Gastroesophageal sphincter (tissue), 3 donors: ENCODE results near the gene LPAR5.

Source experiments
- EP300 ChIP-seq: sonication (generic); formaldehyde crosslinking; IDR thresholded peaks from one replicate; pipeline ENCODE4 v1.6.1; 2017; ENCODE audit warnings: antibody characterized with exemption, mild to moderate bottlenecking
- POLR2A ChIP-seq, 2 donors: fragments of 450-650 bp; IDR thresholded peaks; one replicate each; pipeline ENCODE4 v1.6.1; 2017; ENCODE audit warnings: antibody characterized with exemption in 2 of 2, mild to moderate bottlenecking in 2 of 2, moderate library complexity in 1 of 2
- POLR2AphosphoS5 ChIP-seq: sonication (generic); formaldehyde crosslinking; IDR thresholded peaks from one replicate; pipeline ENCODE4 v1.6.1; 2017; ENCODE audit warnings: antibody characterized with exemption
- TF ChIP-seq, protein P1 (sequence below), 4 experiments: fragments of 200-600 bp in 2 of 4; fragments of 450-650 bp in 2 of 4; sonication (generic) in 1 of 4; IDR thresholded peaks; one replicate each; pipeline ENCODE4 v1.5.1; 2017 to 2019; ENCODE audit warnings: antibody characterized with exemption in 4 of 4, mild to moderate bottlenecking in 2 of 4, moderate library complexity in 2 of 4

GRCh38 chr12:6644903-6645302, 9.1 kb upstream of the LPAR5 start:
- TF ChIP-seq POLR2AphosphoS5, result no peak
- no peak for TF ChIP-seq POLR2A (IDR thresholded peaks at IDR 0.05)
- TF ChIP-seq, protein P1, sequence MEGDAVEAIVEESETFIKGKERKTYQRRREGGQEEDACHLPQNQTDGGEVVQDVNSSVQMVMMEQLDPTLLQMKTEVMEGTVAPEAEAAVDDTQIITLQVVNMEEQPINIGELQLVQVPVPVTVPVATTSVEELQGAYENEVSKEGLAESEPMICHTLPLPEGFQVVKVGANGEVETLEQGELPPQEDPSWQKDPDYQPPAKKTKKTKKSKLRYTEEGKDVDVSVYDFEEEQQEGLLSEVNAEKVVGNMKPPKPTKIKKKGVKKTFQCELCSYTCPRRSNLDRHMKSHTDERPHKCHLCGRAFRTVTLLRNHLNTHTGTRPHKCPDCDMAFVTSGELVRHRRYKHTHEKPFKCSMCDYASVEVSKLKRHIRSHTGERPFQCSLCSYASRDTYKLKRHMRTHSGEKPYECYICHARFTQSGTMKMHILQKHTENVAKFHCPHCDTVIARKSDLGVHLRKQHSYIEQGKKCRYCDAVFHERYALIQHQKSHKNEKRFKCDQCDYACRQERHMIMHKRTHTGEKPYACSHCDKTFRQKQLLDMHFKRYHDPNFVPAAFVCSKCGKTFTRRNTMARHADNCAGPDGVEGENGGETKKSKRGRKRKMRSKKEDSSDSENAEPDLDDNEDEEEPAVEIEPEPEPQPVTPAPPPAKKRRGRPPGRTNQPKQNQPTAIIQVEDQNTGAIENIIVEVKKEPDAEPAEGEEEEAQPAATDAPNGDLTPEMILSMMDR (IDR thresholded peaks at IDR 0.05), result peak in 1 of 4 experiments; percentile 46
- no peak for TF ChIP-seq EP300
